ENCODE results near the gene FOXO1. TPM values are rescaled to one million over a fixed set of nuclear protein-coding genes. Genes with fewer than 3 reads are reported as not detected.

FOXO1 gene
- total and polyA plus RNA-seq, 2 experiments from 2014 or later, result 32.4 to 68.0 TPM

DNA sequence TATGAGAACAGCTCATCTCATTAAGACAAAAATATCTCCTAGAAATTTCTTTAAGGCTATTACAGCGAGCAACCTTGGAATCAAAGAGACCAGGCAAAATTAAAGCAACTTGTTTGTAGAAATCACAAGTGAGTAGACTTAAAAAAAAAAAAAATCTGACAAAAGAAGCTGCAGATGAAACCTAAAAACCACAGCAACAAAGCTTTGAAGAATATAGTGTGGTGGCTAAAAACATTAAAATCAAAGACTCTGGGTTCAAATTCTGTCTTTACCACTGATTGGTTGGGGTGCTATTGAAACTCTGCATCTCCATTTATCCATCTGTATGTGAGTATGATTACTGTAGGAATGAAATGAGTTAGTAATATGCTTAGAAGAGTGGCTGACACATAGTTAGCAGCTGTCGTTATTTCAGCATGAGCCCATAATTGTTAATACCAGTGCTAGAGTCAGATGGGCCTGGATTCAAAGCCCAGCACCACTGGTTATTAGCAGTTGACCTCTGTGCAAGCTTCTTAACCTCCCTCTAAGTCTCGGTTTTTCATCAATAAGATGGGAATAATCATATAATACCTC is 157.6 kb downstream of the FOXO1 start (continued):
- TF ChIP-seq POLR2AphosphoS5 (IDR thresholded peaks at IDR 0.05; ENCODE audit: low read depth), result no peak

DNA sequence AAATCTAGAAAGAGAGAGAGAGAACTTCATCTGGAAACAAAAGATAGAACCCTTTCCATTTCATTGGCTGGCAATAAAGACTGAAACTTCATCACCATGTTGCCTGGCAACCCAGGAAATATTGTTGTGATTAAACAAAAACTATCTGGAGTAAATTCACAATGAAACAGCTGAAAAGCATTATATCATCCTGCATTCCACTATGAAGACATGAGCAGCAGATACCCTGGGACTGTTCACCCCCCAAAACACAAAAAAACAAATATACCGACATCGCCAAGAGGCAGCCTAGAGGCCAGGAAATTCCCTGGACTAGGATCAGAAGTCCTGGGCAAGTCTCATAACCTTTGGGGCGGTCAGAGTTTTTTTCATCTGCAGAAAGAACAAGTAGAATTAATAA is 158.3 kb downstream of the FOXO1 start:
- Mint-ChIP-seq H3K4me3 (no peak overlapping the region), H3K36me3 (ENCODE audit: low read depth) (no peaks in the 10 kb centered on the region), H3K27ac (no peak overlapping the region), H3K27me3 (ENCODE audit: insufficient read depth, low read depth, poor library complexity) (peaks cover 2% of the 10 kb centered on the region), H3K9me3 (no peaks in the 10 kb centered on the region), H3K4me1 (no peaks in the 10 kb centered on the region)
- Histone ChIP-seq H3K4me3 (no peak overlapping the region), H3K27me3 (ENCODE audit: insufficient read depth) (no peaks in the 10 kb centered on the region), H3K36me3 (ENCODE audit: insufficient read depth) (no peaks in the 10 kb centered on the region), H3F3A (replicated peaks; ENCODE audit: low read depth) (no peaks in the 10 kb centered on the region), H3K4me1 (ENCODE audit: insufficient read depth) (no peaks in the 10 kb centered on the region), H3K27ac (ENCODE audit: low read depth) (no peak overlapping the region), H4K20me1 (replicated peaks; ENCODE audit: insufficient read depth) (no peaks in the 10 kb centered on the region), H3K4me2 (no peak overlapping the region), H2AFZ (no peak overlapping the region), H3K79me2 (replicated peaks; ENCODE audit: insufficient read depth) (no peaks in the 10 kb centered on the region), H3K9me2 (ENCODE audit: insufficient read depth) (0 out of 2 replicates have a peak, but pooled peaks cover 3% of the 10 kb centered on the region)
- no peak for ATAC-seq
- TF ChIP-seq, protein P1, sequence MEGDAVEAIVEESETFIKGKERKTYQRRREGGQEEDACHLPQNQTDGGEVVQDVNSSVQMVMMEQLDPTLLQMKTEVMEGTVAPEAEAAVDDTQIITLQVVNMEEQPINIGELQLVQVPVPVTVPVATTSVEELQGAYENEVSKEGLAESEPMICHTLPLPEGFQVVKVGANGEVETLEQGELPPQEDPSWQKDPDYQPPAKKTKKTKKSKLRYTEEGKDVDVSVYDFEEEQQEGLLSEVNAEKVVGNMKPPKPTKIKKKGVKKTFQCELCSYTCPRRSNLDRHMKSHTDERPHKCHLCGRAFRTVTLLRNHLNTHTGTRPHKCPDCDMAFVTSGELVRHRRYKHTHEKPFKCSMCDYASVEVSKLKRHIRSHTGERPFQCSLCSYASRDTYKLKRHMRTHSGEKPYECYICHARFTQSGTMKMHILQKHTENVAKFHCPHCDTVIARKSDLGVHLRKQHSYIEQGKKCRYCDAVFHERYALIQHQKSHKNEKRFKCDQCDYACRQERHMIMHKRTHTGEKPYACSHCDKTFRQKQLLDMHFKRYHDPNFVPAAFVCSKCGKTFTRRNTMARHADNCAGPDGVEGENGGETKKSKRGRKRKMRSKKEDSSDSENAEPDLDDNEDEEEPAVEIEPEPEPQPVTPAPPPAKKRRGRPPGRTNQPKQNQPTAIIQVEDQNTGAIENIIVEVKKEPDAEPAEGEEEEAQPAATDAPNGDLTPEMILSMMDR (conservative IDR thresholded peaks at IDR 0.05; ENCODE audit: low read depth in 2 of 2), result no peak
- no peak for TF ChIP-seq POLR2AphosphoS5 (IDR thresholded peaks at IDR 0.05; ENCODE audit: low read depth)
- TF ChIP-seq, protein P2, sequence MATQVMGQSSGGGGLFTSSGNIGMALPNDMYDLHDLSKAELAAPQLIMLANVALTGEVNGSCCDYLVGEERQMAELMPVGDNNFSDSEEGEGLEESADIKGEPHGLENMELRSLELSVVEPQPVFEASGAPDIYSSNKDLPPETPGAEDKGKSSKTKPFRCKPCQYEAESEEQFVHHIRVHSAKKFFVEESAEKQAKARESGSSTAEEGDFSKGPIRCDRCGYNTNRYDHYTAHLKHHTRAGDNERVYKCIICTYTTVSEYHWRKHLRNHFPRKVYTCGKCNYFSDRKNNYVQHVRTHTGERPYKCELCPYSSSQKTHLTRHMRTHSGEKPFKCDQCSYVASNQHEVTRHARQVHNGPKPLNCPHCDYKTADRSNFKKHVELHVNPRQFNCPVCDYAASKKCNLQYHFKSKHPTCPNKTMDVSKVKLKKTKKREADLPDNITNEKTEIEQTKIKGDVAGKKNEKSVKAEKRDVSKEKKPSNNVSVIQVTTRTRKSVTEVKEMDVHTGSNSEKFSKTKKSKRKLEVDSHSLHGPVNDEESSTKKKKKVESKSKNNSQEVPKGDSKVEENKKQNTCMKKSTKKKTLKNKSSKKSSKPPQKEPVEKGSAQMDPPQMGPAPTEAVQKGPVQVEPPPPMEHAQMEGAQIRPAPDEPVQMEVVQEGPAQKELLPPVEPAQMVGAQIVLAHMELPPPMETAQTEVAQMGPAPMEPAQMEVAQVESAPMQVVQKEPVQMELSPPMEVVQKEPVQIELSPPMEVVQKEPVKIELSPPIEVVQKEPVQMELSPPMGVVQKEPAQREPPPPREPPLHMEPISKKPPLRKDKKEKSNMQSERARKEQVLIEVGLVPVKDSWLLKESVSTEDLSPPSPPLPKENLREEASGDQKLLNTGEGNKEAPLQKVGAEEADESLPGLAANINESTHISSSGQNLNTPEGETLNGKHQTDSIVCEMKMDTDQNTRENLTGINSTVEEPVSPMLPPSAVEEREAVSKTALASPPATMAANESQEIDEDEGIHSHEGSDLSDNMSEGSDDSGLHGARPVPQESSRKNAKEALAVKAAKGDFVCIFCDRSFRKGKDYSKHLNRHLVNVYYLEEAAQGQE (IDR thresholded peaks at IDR 0.05; ENCODE audit: unreplicated experiment), result no peak
- TF ChIP-seq STAT1 (IDR thresholded peaks at IDR 0.05; ENCODE audit: unreplicated experiment), result no peak
- no peak for DNase-seq (ENCODE audit: low spot score)

DNA sequence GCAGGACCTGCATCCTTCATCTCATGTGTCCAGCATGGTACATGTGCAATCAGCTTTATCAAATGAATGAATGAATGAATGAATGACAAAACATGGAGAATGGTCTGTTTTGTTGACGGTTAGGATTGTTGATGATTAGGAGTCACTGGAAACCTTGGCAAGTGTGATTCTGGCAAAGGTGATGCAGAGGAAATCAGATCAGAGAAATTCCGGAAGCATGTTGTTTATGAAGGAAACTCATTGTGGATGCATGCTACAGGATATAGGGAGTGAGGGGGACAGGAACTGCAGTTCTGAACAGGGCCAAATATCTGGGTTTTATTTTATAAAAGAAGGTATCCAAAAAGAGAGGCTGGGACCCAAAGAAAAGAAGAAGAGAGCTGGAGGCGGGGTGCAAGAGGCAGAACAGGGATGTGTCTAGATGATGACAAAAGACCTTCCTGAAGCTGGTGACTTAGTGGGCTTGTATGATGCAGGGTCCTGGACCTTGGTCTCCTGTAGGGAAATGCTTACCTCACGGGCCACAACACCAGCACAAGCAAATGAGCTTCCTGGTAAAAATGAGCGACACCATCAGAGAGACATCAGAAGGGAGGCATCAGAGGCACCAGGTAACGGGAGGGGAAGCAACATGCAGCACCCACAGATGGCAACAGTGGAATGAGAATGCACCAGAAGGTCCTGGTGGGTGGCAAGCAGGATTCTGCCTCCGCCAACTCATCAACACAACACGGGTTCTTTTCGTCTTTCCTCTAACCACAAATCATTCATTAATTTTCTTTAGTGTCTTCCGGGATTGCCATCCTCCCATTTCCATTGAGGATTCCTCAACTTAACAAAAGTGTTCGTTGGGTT is 159.6 kb downstream of the FOXO1 start:
- Mint-ChIP-seq H3K36me3 (ENCODE audit: low read depth) (no peaks in the 10 kb centered on the region), H3K4me1 (no peaks in the 10 kb centered on the region), H3K27ac (no peak overlapping the region), H3K27me3 (ENCODE audit: insufficient read depth, low read depth, poor library complexity) (peaks cover 2% of the 10 kb centered on the region), H3K4me3 (no peak overlapping the region), H3K9me3 (no peaks in the 10 kb centered on the region)
- Histone ChIP-seq H3K9me2 (ENCODE audit: insufficient read depth) (no peaks in the 10 kb centered on the region), H3K4me3 (no peak overlapping the region), H4K20me1 (replicated peaks; ENCODE audit: insufficient read depth) (no peaks in the 10 kb centered on the region), H3K27me3 (ENCODE audit: insufficient read depth) (no peaks in the 10 kb centered on the region), H3K27ac (ENCODE audit: low read depth) (no peak overlapping the region), H2AFZ (no peak overlapping the region), H3F3A (replicated peaks; ENCODE audit: low read depth) (no peaks in the 10 kb centered on the region), H3K4me2 (no peak overlapping the region), H3K79me2 (replicated peaks; ENCODE audit: insufficient read depth) (no peaks in the 10 kb centered on the region), H3K36me3 (ENCODE audit: insufficient read depth) (no peaks in the 10 kb centered on the region), H3K4me1 (ENCODE audit: insufficient read depth) (no peaks in the 10 kb centered on the region)
- no peak for TF ChIP-seq NANOG (IDR thresholded peaks at IDR 0.05; ENCODE audit: borderline replicate concordance)
- TF ChIP-seq, protein P3, sequence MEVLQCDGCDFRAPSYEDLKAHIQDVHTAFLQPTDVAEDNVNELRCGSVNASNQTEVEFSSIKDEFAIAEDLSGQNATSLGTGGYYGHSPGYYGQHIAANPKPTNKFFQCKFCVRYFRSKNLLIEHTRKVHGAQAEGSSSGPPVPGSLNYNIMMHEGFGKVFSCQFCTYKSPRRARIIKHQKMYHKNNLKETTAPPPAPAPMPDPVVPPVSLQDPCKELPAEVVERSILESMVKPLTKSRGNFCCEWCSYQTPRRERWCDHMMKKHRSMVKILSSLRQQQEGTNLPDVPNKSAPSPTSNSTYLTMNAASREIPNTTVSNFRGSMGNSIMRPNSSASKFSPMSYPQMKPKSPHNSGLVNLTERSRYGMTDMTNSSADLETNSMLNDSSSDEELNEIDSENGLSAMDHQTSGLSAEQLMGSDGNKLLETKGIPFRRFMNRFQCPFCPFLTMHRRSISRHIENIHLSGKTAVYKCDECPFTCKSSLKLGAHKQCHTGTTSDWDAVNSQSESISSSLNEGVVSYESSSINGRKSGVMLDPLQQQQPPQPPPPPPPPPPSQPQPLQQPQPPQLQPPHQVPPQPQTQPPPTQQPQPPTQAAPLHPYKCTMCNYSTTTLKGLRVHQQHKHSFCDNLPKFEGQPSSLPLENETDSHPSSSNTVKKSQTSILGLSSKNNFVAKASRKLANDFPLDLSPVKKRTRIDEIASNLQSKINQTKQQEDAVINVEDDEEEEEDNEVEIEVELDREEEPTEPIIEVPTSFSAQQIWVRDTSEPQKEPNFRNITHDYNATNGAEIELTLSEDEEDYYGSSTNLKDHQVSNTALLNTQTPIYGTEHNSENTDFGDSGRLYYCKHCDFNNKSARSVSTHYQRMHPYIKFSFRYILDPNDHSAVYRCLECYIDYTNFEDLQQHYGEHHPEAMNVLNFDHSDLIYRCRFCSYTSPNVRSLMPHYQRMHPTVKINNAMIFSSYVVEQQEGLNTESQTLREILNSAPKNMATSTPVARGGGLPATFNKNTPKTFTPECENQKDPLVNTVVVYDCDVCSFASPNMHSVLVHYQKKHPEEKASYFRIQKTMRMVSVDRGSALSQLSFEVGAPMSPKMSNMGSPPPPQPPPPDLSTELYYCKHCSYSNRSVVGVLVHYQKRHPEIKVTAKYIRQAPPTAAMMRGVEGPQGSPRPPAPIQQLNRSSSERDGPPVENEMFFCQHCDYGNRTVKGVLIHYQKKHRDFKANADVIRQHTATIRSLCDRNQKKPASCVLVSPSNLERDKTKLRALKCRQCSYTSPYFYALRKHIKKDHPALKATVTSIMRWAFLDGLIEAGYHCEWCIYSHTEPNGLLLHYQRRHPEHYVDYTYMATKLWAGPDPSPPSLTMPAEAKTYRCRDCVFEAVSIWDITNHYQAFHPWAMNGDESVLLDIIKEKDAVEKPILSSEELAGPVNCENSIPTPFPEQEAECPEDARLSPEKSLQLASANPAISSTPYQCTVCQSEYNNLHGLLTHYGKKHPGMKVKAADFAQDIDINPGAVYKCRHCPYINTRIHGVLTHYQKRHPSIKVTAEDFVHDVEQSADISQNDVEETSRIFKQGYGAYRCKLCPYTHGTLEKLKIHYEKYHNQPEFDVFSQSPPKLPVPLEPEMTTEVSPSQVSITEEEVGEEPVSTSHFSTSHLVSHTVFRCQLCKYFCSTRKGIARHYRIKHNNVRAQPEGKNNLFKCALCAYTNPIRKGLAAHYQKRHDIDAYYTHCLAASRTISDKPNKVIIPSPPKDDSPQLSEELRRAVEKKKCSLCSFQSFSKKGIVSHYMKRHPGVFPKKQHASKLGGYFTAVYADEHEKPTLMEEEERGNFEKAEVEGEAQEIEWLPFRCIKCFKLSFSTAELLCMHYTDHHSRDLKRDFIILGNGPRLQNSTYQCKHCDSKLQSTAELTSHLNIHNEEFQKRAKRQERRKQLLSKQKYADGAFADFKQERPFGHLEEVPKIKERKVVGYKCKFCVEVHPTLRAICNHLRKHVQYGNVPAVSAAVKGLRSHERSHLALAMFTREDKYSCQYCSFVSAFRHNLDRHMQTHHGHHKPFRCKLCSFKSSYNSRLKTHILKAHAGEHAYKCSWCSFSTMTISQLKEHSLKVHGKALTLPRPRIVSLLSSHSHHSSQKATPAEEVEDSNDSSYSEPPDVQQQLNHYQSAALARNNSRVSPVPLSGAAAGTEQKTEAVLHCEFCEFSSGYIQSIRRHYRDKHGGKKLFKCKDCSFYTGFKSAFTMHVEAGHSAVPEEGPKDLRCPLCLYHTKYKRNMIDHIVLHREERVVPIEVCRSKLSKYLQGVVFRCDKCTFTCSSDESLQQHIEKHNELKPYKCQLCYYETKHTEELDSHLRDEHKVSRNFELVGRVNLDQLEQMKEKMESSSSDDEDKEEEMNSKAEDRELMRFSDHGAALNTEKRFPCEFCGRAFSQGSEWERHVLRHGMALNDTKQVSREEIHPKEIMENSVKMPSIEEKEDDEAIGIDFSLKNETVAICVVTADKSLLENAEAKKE (CRISPR knock-in tag; IDR thresholded peaks at IDR 0.05), result no peak
- no peak for TF ChIP-seq POLR2AphosphoS5 (IDR thresholded peaks at IDR 0.05; ENCODE audit: low read depth)
- ATAC-seq, result no peak
- no peak for DNase-seq (ENCODE audit: low spot score)
